Psoas muscle (tissue), 8 donors: ENCODE data around the gene APEH. TPM values are rescaled to one million over a fixed set of nuclear protein-coding genes. Genes with fewer than 3 reads are reported as not detected.

ENCODE experiments used
- ATAC-seq, 4 donors: fragments of 200-7000 bp; cut with Tn5 transposase; one replicate each; pipeline ENCODE4 v1.9.1; 2020; ENCODE audit warnings: moderate library complexity in 3 of 4, mild to moderate bottlenecking in 2 of 4
- DNase-seq, 2 donors: peaks; one replicate each; pipeline ENCODE4 v3.0.0-alpha.2; 2020
- H3K27ac ChIP-seq: fragments of 200-600 bp; one replicate; pipeline ENCODE4 v1.8.0; 2022
- H3K27me3 ChIP-seq, 3 donors: fragments of 200-600 bp in 1 of 3; one replicate each; pipeline versions ENCODE4 v1.6.1 to v1.8.0; 2013 to 2022; ENCODE audit warnings: low read length in 2 of 3, mild to moderate bottlenecking in 2 of 3, moderate library complexity in 1 of 3; ENCODE audit not compliant: insufficient read depth in 3 of 3
- H3K36me3 ChIP-seq, 2 donors: fragments of 200-600 bp in 1 of 2; one replicate each; pipeline versions ENCODE4 v1.6.1 to v1.8.0; 2013 to 2022; ENCODE audit warnings: low read depth in 1 of 2, mild to moderate bottlenecking in 1 of 2, moderate library complexity in 1 of 2; ENCODE audit not compliant: insufficient read depth in 1 of 2
- H3K4me1 ChIP-seq: fragments of 200-600 bp; one replicate; pipeline ENCODE4 v1.8.0; 2022
- H3K4me3 ChIP-seq: fragments of 200-600 bp; one replicate; pipeline ENCODE4 v1.8.0; 2022; ENCODE audit warnings: mild to moderate bottlenecking
- H3K9me3 ChIP-seq: fragments of 200-600 bp; one replicate; pipeline ENCODE4 v1.8.0; 2022
- CTCF ChIP-seq: fragments of 200-600 bp; IDR thresholded peaks from one replicate; pipeline ENCODE4 v1.8.0; 2022; ENCODE audit warnings: antibody characterized with exemption
- WGBS, 3 donors: extraction: QIAGEN DNeasy Blood & Tissue Kit; methylation state at CpG; one replicate each; pipeline versions ENCODE4 v1.1.6 to v1.1.7; 2013; 5-methylcytosine and 5-hydroxymethylcytosine counted together
- intact Hi-C, 2 donors: fragments of 100-400 bp; cut with DNase I; formaldehyde crosslinking; loops; one replicate each; pipeline versions ENCODE4 v1.11.0 to v1.14.2; 2022
- polyA plus RNA-seq, 3 donors: library from polyadenylated mRNA; stranded (reverse); fragments of 200-250 nt; gene quantifications; one replicate each; pipeline ENCODE4 v1.2.3, GENCODE V29; 2013
- total RNA-seq, 4 donors: library from RNA; stranded (reverse); fragmentation: NEBNext Ultra II Directional in 2 of 4; extraction: Animal tissue kit (Norgen Biotek cat#: 25700) in 2 of 4; gene quantifications; one replicate each; pipeline versions ENCODE4 v1.2.1 to v1.2.4, GENCODE V29; 2021 to 2023
- donor health status: healthy with polysubstance abuse.
- donor health status: DM: no; HTN: no; CAD: no; lungs with moderate emphysema.
- donor health status: Bipolar disorder and iron deficiency.
- donor health status: healthy.
- donor health status: DM: yes; HTN: yes; CAD: no.
- donor health status: DM: no; HTN: no; CAD: no.
- donor health status: DM: no; HTN: no; CAD: no.
- donor health status: DM: yes; HTN: yes; CAD: no.

Gene APEH
- total and polyA plus RNA-seq, 7 donors: 70.8 to 189 (median 115) TPM

GRCh38 chr3:49641921-49642707 is 32.0 kb upstream of the APEH start:
- DNase-seq: peak in 1 of 2 donors; percentile 26
- WGBS, 3 donors: 82 to 93% (median 89%) methylated on average over 14 of the region's 14 CpGs
- H3K4me1 ChIP-seq: peaks cover 8% of the 10 kb centered on the region
- no peak for ATAC-seq
- H3K27ac ChIP-seq: no peak overlapping the region
- TF ChIP-seq CTCF: no peak
- H3K27me3 ChIP-seq: no peaks in the 10 kb centered on the region
- no peaks in the 10 kb centered on the region for H3K9me3 ChIP-seq
- no peaks in the 10 kb centered on the region for H3K36me3 ChIP-seq
- intact Hi-C loops: no loop called here
- no peak overlapping the region for H3K4me3 ChIP-seq

- H3K36me3 ChIP-seq: no peaks in the 10 kb centered on the region
- H3K9me3 ChIP-seq: no peaks in the 10 kb centered on the region
- peak in 1 of 2 donors; percentile 51 for DNase-seq
- H3K27ac ChIP-seq: no peak overlapping the region
- no peak for TF ChIP-seq CTCF
- H3K4me3 ChIP-seq: no peak overlapping the region
- intact Hi-C loops: no loop called here
- WGBS, 3 donors: 53 to 82% (median 73%) methylated on average over 9 of the region's 9 CpGs
- no peaks in the 10 kb centered on the region for H3K27me3 ChIP-seq
- ATAC-seq: no peak
- H3K4me1 ChIP-seq: peaks cover 14% of the 10 kb centered on the region
These were observed 31.4 kb upstream of the APEH start for GRCh38 chr3:49642708-49643145.

GRCh38 chr3:49644684-49645083 is 29.5 kb upstream of the APEH start:
- intact Hi-C loops: no loop called here
- no peak for TF ChIP-seq CTCF
- H3K36me3 ChIP-seq: no peaks in the 10 kb centered on the region
- DNase-seq (no peak), ATAC-seq (no peak)
- no peaks in the 10 kb centered on the region for H3K9me3 ChIP-seq
- H3K27ac ChIP-seq: no peak overlapping the region
- H3K4me1 ChIP-seq: peaks cover 31% of the 10 kb centered on the region
- no peak overlapping the region for H3K4me3 ChIP-seq
- 68 to 76% (median 75%) methylated on average over 8 of the region's 8 CpGs for WGBS, 3 donors
- H3K27me3 ChIP-seq: no peaks in the 10 kb centered on the region

GRCh38 chr3:49646236-49646635 is 27.9 kb upstream of the APEH start:
- no peak for ATAC-seq
- intact Hi-C loops: no loop called here
- WGBS, 3 donors: 45 to 76% (median 52%) methylated on average over 3 of the region's 3 CpGs

More at GRCh38 chr3:49646236-49646635, 27.9 kb upstream of the APEH start:
- Histone ChIP-seq H3K27ac (no peak overlapping the region), H3K27me3 (no peaks in the 10 kb centered on the region), H3K9me3 (no peaks in the 10 kb centered on the region), H3K4me3 (no peak overlapping the region), H3K4me1 (peaks cover 31% of the 10 kb centered on the region), H3K36me3 (no peaks in the 10 kb centered on the region)
- DNase-seq: peak in 1 of 2 donors; percentile 28
- no peak for TF ChIP-seq CTCF
